ENCODE measurements around the gene TENT5C.

Gene TENT5C

DNA sequence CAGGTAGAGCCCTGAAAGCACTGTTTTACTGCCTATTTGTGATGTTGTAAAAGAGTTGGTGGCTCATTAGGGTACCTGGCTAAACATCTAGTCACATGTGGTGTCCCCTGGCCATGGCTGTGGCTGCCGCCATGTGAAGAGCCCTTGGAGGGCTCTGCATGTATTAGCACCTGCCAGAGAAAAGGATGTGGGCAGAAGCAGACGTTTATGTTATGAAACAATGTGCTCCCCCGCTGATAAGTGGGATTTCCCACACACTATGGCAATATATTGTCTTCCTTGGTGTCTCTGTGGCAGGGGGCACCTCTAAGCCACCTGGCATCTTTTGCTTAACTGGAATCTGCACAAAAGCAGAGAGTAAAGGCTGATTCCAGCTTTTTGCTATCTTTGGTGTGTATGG, 9.6 kb downstream of the TENT5C start:
- no peak for DNase-seq

DNA sequence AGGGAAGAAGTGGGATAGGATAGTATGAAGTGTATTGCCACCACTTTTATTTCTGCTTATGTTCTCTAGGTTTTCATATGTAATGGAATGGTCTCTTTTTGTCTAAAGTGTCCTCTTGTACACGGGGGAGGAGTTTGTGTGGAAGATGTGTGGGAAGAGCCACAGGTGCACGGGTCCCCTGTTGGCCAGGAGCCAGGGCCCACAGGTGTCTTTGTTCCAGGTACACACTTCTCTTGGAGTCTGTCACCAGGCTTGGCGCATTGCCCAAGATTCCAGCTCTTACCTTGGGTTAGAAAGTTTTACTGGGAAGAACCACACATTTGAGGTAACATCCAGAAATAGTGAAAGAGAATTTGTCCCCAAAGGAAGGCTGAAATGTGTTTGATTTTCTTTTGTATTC, 10.5 kb downstream of the TENT5C start:
- DNase-seq: no peak

- DNase-seq: no peak
Observed at GRCh38 chr1:117616967-117617366, 11.1 kb downstream of the TENT5C start.

- no peak for DNase-seq
Observed at GRCh38 chr1:117618450-117619122, 12.7 kb downstream of the TENT5C start.

DNA sequence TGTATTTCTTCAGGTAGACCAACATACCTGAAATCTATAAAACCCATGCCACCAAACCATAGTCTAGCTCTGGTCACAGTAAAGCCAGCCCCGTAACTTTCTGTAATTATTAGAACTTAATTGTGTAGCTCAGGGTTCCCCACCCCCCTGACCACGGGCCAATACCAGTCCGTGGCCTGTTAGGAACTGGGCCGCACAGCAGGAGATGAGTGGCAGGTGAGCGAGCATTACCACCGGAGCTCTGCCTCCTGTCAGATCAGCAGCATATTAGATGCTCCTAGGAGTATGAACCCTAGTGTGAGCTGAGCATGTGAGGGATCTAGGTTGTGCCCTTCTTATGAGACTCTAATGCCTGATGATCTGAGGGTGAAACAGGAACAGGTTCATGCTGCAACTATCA, 14.6 kb downstream of the TENT5C start:
- DNase-seq: no peak

DNA sequence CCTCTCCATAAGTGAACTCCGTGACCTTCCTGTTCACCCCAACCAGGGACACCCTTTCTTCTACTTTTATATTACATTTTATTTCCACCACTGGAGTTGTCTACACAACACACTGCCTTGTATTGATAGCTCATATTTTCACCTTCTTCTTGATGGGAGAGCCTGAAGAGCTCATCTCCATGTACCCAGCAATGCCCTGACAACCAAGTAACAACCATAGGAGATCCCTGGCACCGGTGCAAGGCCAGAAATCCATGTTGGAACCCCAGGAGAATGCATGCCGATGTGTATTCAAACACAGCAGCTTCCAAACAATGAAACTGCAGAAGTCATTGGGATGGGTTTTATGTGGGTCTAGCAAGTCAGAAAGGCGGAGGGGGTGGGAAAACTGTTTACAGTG, 15.5 kb downstream of the TENT5C start:
- no peak for DNase-seq

- no peak for DNase-seq
Observed at GRCh38 chr1:117622726-117623125, 16.9 kb downstream of the TENT5C start.

GRCh38 chr1:117623141-117623540, 17.3 kb downstream of the TENT5C start:
- DNase-seq: no peak

DNA sequence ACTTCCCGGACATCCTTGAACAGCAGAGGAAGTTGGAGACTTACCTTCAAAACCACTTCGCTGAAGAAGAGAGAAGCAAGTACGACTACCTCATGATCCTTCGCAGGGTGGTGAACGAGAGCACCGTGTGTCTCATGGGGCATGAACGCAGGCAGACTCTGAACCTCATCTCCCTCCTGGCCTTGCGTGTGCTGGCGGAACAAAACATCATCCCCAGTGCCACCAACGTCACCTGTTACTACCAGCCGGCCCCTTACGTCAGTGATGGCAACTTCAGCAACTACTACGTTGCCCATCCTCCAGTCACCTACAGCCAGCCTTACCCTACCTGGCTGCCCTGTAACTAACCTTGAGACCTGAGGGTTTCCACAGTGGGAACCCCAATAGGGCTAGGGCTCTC, 17.9 kb downstream of the TENT5C start:
- DNase-seq: no peak

DNA sequence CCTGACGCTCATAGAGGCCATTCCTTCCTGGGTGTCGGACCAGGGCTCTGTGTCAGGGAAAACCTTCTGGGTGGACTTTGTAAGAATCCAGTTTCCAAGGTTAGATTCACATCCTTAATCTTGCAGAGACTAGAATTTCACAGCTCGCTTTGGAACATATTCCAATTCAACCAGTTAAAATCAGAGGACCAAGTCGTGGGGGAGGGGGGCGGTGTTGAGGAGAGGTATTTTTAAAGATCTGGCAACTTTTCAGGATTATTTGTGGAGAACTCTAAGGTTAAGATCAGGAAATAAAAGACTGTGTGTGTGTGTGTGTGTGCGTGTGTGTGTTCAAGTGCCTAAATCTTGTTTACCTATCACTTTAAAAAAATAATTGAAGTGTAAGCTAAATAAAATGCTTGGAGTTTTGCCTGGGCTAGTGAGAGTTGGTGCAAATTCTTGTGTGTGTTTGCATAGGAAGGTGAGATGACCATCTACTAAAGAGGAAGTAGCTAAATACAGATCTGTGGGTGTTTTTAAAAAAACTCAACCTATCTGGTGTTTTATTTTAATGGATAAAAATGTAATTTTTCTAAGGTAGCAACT, 21.8 kb downstream of the TENT5C start:
- DNase-seq: no peak

- no peak for DNase-seq
Observed at GRCh38 chr1:117628343-117628742, 22.5 kb downstream of the TENT5C start.

DNA sequence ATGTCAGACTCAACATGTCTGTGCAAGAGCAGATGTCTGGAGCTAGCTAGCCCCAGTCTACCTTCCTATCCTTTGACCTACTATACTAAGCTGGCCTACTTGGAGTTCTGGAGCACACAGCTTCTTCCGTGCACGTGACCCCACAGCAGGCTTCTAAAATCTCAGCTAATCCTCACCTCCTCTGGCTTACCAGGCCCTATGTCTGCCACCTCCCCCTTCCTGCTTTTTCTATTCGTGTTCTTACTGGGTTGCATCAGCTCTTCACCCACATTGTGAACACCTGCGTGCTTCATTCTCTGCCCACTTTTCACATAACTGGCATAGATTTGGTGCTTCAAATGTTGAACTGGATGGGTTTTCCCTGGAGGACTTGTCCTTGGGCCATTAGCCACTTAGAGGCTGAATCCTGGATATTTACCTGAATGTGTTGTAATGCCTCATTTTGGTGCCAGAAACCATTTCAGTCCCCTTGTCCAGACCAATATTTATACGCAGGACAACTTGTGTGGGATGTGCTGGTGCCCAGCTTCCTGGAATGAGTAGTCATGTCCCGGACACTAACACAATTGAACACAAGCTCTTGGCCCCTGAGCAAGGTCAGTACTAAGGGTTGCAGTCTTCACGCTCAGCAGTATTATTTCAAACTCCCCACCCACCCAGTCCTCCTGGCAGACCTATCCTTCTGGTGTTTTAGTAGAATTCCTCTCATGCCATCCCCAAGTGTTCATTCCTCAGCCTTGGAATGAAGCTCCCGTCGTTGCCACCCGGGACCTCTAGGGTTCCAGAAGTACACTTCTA, 24.0 kb downstream of the TENT5C start:
- no peak for DNase-seq

DNA sequence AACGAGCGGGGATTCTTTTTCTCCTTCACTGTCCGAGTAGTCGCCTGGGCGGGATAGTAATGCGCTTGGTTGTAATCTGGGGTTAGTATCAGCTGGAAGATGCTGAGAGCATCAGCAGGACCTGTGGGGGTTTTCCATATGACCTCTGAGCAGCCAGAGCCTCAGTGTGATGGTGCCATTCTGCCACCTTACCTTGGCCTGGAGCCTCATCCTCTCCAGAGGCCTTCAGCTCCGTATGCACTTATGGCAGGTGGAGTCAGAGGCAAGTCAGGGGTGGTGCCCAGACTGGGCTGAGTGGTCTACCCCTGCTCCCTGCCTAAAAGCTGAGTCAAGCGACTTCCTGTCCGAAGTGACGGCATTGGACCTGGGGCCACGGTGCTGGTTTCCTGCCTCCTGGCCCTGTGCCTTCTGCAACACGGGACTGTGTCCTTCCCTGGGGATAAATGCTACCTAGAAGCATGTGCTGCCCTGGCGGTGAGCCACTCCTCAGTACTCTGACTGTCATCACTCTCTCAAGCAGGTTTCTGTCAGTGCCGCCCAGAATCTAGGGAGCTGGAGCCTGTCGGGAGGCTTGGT, 24.7 kb downstream of the TENT5C start:
- DNase-seq: no peak

DNA sequence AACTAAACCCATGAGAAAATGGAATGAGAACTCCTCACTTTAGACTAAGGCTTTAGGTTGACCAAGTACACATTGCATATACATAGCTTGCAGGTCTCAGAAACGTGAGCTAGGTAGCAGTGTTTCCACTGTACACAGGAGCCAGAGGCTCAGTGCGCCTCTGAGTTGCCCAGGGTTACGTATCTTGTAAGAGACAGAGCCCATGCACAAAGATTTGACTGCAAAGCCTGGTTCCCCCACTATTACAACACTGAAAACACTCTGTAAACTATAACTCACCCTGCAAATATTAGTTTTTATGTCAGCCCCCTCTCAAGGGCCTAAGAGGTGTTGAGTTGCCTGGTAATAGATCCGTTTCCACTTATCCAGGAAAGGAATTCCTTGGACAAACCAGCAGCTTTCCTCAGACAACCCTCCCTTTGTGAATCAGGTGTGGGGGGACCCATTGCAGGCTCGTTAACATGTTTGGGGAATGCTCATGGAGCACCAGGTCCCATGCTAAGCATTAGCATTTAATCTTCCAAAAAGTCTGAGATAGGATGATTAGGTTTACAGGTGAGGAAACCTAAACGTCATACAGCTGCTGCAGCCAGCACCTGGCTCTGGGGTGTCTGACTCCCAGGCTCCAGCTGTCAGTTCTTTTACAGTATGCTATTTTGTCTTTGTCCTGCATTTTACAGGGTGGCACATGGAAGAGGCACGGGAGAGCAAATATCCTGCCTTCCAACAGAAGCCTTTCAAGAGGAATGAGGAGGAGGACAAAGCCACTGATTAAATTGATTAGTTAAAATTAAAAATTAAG, 25.7 kb downstream of the TENT5C start:
- no peak for DNase-seq

GRCh38 chr1:117632269-117633067, 26.6 kb downstream of the TENT5C start:
- DNase-seq: no peak

GRCh38 chr1:117633068-117633345, 27.2 kb downstream of the TENT5C start:
- DNase-seq: no peak

GRCh38 chr1:117633423-117633822, 27.6 kb downstream of the TENT5C start:
- no peak for DNase-seq

GRCh38 chr1:117633936-117634335, 28.1 kb downstream of the TENT5C start:
- DNase-seq: no peak

DNA sequence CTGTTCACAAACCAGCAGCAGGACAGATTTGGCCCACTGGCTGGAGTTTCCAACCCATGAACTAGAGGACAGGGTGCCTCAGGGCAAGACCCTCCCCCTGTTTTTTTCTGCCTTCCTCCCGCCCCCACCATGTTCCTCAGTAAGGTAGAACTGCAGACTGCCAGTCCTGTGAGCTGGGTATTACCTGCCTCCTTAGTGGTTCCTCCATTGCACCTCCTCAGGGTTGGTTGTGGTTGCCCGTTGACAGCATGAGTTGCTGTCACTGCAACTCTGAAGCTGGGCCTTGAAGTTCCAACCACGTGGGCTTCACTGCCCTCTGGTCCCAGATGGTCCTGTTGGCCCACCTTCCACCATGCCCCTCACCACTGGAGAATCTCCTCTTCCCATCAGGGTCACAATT, 28.8 kb downstream of the TENT5C start:
- DNase-seq: no peak

DNA sequence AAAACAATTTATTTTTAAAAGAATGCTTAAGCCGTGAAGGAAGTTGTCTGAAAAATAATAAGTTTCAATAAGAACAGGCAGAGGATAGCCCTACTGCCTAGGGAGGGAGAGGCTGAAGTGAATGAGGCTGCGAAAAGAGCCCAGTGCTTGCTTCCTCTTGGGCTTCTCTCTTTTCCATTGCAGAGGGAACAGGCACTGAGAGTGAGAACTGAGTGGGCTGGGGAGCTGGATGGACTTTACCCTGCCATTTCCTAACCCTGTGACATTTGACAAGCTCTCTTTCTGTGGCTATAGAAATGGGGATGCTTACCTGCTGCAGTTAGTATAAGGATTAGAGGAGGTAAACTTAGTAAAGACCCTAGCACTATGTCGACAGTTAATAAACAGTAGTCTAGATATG, 30.0 kb downstream of the TENT5C start:
- DNase-seq: no peak

- DNase-seq: no peak
Observed at GRCh38 chr1:117636637-117637425, 31.0 kb downstream of the TENT5C start.

- DNase-seq: no peak
Observed at GRCh38 chr1:117638141-117638540, 32.3 kb downstream of the TENT5C start.

All from hippocampal formation (tissue), 2 donors.